Parathyroid adenoma (tissue), 2 donors: Measurements from ENCODE around the gene GNAO1.

Source experiments
- H2AFZ ChIP-seq: fragments of 300-600 bp; sonication (generic); one replicate; pipeline ENCODE4 v1.7.0; 2017; ENCODE audit warnings: antibody characterized with exemption, mild to moderate bottlenecking
- H3K27ac ChIP-seq: fragments of 300-600 bp; sonication (generic); one replicate; pipeline ENCODE4 v1.7.0; 2017
- H3K27me3 ChIP-seq: fragments of 300-600 bp; sonication (generic); one replicate; pipeline ENCODE4 v1.7.0; 2017; ENCODE audit warnings: low read length; ENCODE audit not compliant: control insufficient read depth, insufficient read depth
- H3K36me3 ChIP-seq: fragments of 300-600 bp; sonication (generic); one replicate; pipeline ENCODE4 v1.7.0; 2017; ENCODE audit warnings: low read length; ENCODE audit not compliant: control insufficient read depth, insufficient read depth
- H3K4me1 ChIP-seq: fragments of 300-600 bp; sonication (generic); one replicate; pipeline ENCODE4 v1.7.0; 2017; ENCODE audit warnings: control low read depth
- H3K4me2 ChIP-seq: fragments of 300-600 bp; sonication (generic); one replicate; pipeline ENCODE4 v1.7.0; 2017; ENCODE audit warnings: low read length
- H3K4me3 ChIP-seq: fragments of 300-600 bp; sonication (generic); one replicate; pipeline ENCODE4 v1.7.0; 2017; ENCODE audit warnings: low read depth, low read length
- H3K79me2 ChIP-seq: fragments of 300-600 bp; sonication (generic); one replicate; pipeline ENCODE4 v1.7.0; 2017; ENCODE audit warnings: control low read depth
- H3K9ac ChIP-seq: fragments of 300-600 bp; sonication (generic); one replicate; pipeline ENCODE4 v1.7.0; 2017; ENCODE audit warnings: mild to moderate bottlenecking
- H3K9me3 ChIP-seq: fragments of 300-600 bp; sonication (generic); one replicate; pipeline ENCODE4 v1.7.0; 2017; ENCODE audit warnings: low read length; ENCODE audit not compliant: control insufficient read depth
- TF ChIP-seq, protein P1 (sequence below): fragments of 300-600 bp; sonication (generic); IDR thresholded peaks from one replicate; pipeline ENCODE4 v1.7.0; 2017; ENCODE audit warnings: antibody characterized with exemption, mild to moderate bottlenecking
- donor health status: primary hyperparathyroidism.

Gene GNAO1

GRCh38 chr16:56320056-56320455 lies 128.8 kb downstream of the GNAO1 start:
- H3K79me2 ChIP-seq, result peaks cover 21% of the 10 kb centered on the region
- no peak overlapping the region for H3K4me3 ChIP-seq
- no peak overlapping the region for H3K27ac ChIP-seq
- no peaks in the 10 kb centered on the region for H3K9me3 ChIP-seq
- TF ChIP-seq, protein P1, sequence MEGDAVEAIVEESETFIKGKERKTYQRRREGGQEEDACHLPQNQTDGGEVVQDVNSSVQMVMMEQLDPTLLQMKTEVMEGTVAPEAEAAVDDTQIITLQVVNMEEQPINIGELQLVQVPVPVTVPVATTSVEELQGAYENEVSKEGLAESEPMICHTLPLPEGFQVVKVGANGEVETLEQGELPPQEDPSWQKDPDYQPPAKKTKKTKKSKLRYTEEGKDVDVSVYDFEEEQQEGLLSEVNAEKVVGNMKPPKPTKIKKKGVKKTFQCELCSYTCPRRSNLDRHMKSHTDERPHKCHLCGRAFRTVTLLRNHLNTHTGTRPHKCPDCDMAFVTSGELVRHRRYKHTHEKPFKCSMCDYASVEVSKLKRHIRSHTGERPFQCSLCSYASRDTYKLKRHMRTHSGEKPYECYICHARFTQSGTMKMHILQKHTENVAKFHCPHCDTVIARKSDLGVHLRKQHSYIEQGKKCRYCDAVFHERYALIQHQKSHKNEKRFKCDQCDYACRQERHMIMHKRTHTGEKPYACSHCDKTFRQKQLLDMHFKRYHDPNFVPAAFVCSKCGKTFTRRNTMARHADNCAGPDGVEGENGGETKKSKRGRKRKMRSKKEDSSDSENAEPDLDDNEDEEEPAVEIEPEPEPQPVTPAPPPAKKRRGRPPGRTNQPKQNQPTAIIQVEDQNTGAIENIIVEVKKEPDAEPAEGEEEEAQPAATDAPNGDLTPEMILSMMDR, result no peak
- no peak overlapping the region for H3K4me2 ChIP-seq
- H2AFZ ChIP-seq, result no peak overlapping the region
- H3K4me1 ChIP-seq, result no peaks in the 10 kb centered on the region
- no peak overlapping the region for H3K9ac ChIP-seq
- no peaks in the 10 kb centered on the region for H3K27me3 ChIP-seq
- no peaks in the 10 kb centered on the region for H3K36me3 ChIP-seq

DNA sequence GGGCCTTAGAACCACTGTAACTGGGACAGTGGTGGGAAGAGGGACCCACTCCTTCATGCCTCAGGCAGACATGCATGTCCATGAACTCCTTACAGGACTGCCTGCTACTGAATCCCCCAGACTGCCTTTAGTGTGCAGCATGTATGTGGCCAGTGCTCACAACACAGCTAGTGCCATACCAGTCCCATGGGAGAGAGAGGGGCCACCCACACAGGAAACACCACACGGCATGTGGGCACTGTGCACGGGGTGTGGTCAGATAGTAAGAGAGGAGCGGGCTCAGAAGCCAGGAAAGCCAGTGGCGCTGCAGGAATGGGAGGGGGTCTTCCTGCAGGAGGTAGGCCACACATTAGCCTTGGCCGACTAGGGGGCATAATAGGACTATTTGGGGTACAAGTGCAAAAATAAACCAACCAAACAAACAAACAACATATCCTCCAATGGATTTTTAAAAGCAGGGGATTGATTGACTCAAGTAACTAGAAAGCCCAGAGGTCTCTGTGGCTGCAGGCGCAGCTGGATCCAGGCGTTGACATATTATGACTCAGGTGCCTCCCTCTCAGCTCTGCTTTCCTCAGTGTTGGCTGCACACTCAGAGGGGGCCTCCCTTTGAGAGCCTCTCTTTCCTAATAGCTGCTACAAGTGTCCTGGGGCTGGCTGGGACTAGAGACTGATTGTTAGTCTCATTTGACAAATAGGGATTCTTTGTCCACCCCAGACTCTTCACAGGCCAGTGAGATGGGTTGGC lies 129.7 kb downstream of the GNAO1 start:
- H3K27ac ChIP-seq, result no peak overlapping the region

GRCh38 chr16:56321571-56321970 lies 130.3 kb downstream of the GNAO1 start:
- no peak overlapping the region for H3K27ac ChIP-seq
- H3K4me1 ChIP-seq, result no peaks in the 10 kb centered on the region

More for the DNA sequence above, 129.7 kb downstream of the GNAO1 start:
- Histone ChIP-seq H3K4me1 (no peaks in the 10 kb centered on the region), H3K4me2 (no peak overlapping the region), H3K9ac (no peak overlapping the region), H3K36me3 (no peaks in the 10 kb centered on the region), H3K9me3 (no peaks in the 10 kb centered on the region), H3K79me2 (peaks cover 22% of the 10 kb centered on the region), H3K27me3 (no peaks in the 10 kb centered on the region), H2AFZ (no peak overlapping the region), H3K4me3 (no peak overlapping the region)
- TF ChIP-seq, protein P1, result no peak

DNA sequence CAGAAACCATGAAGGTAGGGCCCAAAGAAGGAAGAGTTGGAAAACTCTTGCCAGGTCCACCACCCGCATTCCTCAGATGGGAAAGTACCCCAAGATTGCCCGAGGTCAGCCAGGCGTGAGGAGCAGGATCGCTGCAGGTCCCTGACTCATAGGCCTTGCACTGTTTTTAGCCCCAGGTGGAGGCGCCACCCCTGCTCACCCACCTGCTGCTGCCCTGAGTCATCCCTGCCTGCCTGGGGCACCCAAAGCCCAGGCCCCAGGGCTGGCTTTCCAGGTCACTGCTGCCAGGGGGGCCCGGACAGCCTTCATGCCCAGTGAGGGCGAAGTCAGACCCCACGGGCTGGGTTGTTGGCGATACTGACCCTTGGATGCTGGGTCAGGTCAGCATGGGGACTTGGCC lies 133.1 kb downstream of the GNAO1 start:
- Histone ChIP-seq H3K4me2 (no peak overlapping the region), H2AFZ (no peak overlapping the region), H3K4me1 (no peaks in the 10 kb centered on the region), H3K27me3 (no peaks in the 10 kb centered on the region), H3K9ac (no peak overlapping the region), H3K4me3 (no peak overlapping the region), H3K27ac (no peak overlapping the region), H3K36me3 (no peaks in the 10 kb centered on the region), H3K9me3 (no peaks in the 10 kb centered on the region), H3K79me2 (peaks cover 19% of the 10 kb centered on the region)
- TF ChIP-seq, protein P1, result no peak

More at GRCh38 chr16:56321571-56321970, 130.3 kb downstream of the GNAO1 start:
- H3K36me3 ChIP-seq, result no peaks in the 10 kb centered on the region
- no peak overlapping the region for H3K9ac ChIP-seq
- H2AFZ ChIP-seq, result no peak overlapping the region
- no peaks in the 10 kb centered on the region for H3K9me3 ChIP-seq
- H3K4me3 ChIP-seq, result no peak overlapping the region
- peaks cover 23% of the 10 kb centered on the region for H3K79me2 ChIP-seq
- no peaks in the 10 kb centered on the region for H3K27me3 ChIP-seq
- H3K4me2 ChIP-seq, result no peak overlapping the region
- TF ChIP-seq, protein P1, result no peak

- H3K4me1 ChIP-seq, result no peaks in the 10 kb centered on the region
- TF ChIP-seq, protein P1, result no peak
- H3K9me3 ChIP-seq, result no peaks in the 10 kb centered on the region
- no peak overlapping the region for H3K4me3 ChIP-seq
- no peak overlapping the region for H3K4me2 ChIP-seq
- no peak overlapping the region for H2AFZ ChIP-seq
- H3K79me2 ChIP-seq, result peaks cover 7% of the 10 kb centered on the region
- no peaks in the 10 kb centered on the region for H3K36me3 ChIP-seq
- no peak overlapping the region for H3K9ac ChIP-seq
- H3K27me3 ChIP-seq, result no peaks in the 10 kb centered on the region
- no peak overlapping the region for H3K27ac ChIP-seq
These were observed 134.7 kb downstream of the GNAO1 start for GRCh38 chr16:56325956-56326355.
